HG03342 (cell line): ENCODE data around the gene LKAAEAR1.

Experiments used
- ATAC-seq: cut with Tn5 transposase; IDR thresholded peaks from one replicate; pipeline ENCODE4 v1.9.1; 2021; ENCODE audit warnings: mild to moderate bottlenecking, moderate library complexity; ENCODE audit not compliant: unreplicated experiment

Gene LKAAEAR1

DNA sequence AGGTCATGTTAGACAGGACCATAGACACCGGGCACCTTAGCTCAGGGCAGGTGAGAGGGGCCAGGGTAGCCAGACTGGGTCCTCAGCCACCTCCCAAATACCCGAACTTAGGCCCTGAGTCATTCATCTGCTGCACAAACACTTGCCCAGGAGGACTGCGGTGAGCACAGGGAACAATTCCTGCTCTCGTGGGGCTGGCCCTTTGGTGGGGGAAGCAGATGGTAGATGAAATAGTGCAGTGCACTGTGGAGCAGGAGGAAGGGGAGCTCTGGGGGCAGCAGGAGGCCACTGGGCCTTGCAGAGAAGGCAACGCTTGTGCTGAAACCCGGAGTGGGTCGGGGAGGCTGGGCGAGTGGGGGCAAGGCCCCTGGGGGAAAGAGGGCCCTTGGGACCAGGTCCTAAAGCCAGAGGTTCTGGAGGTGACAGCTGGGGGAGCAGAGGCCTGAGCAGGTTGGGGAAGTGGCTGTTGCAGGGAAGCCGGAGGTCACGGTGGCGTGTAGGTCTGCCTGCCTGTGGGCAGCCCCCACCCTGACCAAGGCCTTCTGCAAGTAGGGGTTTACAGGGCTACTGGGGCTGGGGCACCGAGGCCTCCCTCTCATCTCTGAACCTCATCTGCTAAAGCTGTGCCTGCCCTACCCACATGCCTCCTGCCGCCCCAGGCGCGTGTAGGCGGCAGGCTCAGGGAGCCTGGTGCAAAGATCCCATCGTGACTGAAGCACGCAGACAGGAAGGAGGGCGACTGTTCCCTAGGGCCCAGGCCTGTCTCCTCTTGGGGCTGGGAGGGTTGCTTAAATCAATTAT is 27.8 kb upstream of the LKAAEAR1 start:
- ATAC-seq = no peak

DNA sequence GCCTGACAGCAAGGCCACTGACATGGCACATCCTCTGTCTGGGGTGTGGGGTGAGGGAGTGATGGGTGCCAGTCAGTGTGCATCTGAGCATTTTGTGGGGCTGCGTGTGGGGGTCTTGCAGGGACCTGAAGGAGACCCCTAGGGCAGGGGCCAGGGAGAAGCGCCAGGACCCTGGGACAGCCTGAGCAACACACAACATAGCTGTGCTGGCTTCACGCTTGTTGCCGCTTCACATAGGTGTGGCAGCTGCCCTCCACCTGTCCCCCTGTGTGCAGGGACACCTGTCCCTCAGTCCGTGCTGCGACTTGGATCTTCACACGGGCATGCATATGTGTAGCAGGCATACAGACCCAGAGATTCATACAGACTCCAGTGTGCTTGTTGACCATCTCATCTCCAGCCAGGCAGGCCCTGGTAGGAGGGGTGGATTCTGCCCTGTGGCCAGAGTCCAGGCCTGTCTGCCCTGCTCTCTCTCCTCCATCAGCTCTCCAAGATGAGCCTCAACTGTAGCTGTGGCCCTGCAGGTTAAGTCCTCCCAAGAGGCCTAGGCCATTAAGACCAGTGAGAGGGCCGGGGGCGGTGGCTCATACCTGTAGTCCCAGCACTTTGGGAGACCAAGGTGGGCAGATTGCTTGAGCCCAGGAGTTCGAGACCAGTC is 26.3 kb upstream of the LKAAEAR1 start:
- ATAC-seq = no peak

DNA sequence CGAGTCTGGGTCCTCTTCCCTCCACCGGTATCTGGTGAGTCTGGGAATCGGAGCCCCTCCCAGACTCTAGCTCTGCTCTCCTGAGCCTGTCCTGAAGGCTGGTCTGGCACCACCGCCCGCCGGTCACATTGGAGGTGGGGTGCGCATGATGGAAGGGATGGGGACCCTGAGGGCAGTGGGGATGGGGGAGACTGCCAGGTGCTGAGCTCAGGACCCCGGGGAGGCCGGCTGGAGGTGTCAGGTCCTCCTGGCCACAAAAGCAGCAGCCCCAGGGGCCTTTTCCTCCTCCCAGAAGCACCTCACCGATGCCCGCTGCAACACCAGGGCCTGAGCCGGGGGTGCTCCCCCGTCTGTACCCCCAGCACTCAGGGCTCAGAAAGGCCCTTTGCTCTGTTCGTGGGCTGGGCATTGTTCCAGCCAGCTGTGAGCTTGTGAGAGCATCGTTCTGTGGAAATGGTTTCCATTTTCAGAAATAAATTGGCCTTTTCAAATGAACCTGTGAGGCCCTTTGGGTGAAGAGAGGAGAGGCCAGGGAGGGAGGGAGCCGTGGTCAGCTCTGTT is 25.7 kb upstream of the LKAAEAR1 start:
- no peak for ATAC-seq

DNA sequence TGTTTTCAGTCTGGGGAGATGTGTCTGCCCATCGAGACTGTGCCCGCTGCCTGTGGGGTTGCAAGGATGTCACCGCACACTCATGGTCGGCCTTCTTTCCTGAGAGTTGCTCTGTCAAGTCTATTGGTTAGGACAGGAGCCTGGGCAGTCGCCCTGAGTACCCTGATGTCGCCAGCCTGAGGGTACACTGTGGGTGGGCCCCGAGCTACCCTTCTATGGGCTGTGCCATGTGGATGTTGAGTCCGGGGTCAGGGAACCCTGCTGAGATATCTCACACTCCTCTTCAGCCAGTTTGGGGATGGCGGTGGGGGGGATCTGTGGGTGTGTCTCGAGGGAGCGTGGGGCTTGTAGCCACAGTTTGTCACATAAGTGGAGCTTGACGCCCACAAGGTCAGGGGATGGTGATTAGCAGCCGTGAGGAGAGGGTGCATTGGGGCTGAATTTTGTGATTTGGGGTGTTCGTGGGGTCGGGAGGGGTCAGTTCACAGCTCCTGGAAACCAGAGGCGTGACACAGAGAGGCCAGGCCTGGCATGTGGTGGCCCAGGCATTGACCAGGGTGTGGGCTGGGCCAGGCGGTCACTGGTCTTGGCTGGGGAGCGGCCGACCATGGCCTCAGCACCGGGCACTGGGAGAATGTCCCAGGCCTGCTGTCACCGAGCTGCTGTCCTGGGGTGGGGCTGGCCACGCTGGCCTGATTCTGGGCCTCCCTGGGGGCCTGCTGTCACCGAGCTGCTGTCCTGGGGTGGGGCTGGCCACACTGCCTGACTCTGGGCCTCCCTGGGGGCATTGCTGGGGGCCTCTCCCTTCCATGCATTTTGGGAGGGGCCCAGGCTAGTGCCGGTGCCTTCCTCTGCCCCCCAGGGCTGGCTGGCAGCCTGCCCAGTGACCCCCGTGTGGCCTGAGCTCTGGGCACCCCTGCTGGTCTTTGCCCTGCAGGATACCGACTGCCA is 24.8 kb upstream of the LKAAEAR1 start:
- no peak for ATAC-seq

DNA sequence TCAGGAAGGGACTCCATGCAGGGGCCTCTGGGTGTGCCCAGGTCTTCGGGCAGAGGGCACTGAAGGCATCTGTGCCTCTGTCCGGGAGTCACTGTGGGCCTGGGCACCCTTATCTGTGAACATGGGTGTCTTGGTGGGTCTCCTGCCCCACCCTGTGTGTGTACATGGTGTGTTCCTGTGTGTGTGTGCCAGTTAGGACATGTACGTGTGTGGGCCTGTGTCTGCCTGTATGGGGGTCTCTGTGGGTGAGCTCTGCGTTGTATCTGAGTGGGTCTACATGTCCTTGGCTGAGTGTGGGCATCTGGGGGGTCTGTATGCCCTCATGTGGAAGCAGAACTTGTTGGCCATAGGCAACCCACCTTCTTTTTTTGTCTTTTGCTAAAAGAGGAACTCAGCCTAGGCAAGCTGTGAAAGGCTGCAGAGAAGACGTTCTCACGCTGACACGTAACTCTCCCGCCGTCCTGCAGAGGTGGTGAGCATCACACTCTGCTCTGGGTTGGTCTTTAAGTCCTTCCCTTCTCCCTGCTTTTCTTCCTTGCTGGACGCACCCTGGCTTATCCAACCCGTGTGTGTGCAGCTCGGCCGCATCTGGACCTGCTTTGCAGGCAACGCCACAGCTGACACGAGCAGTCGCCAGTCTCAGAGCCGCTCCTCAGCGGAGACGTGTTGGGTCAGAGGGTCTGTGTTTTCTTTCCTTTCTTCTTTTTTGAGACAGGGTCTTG is 23.7 kb upstream of the LKAAEAR1 start:
- ATAC-seq = no peak

DNA sequence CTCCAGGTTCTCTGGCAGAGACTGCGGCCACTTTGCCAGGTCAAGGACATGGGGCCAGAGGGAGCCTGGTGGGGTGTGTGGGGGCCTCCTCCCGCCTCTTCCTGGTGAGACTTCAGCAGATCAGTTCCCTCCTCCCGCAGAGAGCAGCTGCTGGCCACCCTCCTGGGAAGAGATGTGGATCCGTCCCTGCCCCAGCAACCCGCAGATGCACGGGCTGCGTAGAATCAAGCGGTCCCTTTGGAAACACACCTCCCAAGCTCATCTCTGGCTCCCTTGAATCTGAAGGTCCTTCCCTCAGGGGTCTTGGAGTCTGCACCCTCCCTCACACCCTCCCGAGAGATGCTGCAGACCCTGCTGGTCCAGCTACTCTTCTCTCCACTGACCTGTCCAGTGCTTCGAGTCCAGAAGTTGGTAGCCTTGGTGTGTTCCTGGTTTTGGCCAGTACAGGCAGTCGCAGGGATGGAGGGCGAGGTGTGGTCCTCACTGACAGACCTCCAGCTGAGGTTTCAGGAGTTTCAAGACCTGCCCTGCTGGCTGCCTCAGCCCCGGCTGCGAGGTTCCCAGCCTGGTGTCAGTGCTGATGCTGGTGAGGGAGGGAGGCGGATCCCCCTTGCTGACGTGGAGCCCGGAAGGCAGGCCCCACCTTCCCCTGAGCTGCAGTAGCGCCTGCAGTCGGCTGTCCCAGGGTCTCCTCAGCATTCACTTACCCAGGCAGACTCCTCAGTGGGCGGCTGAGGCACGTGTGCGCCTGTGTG is 23.0 kb upstream of the LKAAEAR1 start, which contains the start of gene NPBWR2:
Gene NPBWR2, minus strand, starts transcription at position 585 of the 755 bp plus-strand sequence. CDS start 734 bp downstream, outside the sequence.
- ATAC-seq = no peak

DNA sequence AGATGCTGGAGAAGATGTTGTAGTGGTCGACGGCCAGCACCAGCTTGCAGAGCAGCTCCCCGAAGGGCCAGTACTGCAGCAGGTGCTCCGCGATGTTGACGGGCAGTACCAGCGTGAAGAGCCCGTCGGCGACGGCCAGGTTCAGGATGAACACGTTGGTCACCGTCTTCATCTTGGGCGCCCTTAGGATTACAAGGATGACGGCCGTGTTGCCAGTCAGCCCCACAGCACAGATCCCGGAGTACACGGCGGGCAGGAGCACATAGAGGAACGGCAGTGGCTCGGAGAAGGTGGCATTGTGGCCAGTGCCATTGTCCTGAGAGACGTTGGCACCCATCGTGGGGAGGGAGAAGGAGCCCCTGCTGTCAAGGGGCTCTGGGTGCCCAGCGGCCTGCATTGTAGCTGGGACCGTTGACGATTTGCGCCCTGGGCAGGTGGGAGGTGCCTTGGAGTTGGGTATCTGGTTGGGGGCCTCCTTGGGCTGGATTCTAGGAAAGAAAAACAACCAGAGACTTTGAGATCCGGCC is 22.3 kb upstream of the LKAAEAR1 start:
- no peak for ATAC-seq

DNA sequence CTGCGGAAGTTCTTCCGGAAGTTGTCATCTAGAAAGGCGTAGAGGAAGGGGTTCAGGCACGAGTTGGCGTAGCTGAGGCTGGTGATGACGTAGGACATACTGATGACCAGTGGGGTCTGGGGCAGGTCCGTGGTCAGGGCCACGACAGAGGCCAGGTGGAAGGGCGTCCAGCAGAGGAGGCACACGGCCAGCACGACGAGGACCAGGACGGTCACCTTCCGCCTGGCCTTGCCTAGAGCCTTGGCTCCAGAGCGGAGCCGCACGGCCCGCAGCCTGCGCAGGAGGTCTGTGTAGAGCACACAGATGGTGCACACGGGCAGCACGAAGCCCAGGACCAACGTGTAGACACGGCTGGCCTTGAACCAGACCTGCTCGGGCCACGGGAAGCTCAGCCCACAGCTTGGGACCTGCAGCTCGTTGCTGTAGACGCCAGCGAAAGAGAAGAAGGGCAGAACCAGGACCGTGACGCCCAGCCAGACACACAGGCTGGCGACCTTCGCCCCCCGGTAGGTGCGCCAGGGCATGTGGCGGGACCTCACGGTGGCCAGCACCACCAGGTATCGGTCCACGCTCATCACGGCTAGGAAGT is 21.7 kb upstream of the LKAAEAR1 start:
- ATAC-seq = no peak

DNA sequence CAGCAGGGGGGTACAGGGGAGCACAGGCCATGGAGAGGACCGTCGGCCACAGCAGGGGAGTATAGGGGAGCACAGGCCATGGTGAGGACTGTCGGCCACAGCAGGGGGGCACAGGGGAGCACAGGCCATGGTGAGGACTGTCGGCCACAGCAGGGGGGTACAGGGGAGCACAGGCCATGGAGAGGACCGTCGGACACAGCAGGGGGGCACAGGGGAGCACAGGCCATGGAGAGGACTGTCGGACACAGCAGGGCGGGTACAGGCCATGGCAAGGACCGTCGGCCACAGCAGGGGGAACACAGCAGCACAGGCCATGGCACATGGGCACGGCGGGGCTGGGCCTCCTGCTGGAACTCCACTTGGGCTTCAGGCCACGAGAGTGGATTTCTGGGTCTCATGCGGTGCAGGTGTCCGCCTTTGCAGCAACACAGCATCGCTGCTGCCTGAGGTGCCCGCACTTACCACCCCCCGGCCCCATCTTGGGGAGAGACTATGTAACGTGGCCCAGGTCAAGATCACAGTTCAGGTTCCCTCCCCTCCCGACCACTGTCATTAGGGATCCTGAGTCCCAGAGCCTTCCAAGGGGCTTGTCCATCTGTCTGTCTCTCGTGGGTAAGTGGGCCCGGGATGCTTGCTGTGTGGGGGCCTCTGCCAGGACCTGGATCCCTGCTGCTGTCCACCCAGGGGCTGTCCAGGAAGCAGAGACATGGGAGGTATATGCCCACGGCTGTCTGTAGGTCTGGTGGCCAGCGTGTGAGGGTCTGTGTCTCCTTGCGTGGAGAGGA is 20.7 kb upstream of the LKAAEAR1 start:
- no peak for ATAC-seq

DNA sequence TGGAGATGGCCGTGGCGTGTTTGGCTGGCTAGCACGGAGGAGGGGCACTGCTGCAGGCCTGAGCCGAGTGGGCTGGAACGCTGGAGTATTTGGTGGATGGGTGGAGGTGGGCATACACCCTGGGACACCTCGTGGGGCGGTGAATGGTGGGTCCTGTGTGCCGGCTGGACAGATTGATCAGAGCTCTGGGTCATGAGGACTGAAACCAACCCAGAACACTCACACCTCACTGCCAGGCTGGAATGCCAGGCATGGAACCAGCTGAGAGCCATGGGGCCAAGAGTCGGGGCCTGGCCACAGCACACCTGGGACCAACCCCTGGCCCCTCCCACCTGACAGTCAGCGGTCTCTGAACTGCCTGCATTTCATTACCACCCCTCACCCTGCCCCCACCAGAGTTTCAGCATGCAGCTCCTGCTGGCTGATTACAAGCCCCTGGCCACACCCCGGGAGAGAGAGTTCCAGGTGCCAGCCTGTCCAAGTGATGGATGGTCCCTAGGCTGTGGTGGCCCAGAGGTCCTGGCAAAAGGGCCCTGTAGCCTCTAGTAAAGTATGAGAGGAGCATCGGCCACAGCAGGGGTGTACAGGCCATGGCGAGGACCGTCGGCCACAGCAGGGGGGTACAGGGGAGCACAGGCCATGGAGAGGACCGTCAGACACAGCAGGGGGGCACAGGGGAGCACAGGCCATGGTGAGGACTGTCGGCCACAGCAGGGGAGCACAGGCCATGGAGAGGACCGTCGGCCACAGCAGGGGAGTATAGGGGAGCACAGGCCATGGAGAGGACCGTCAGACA is 19.9 kb upstream of the LKAAEAR1 start:
- no peak for ATAC-seq

DNA sequence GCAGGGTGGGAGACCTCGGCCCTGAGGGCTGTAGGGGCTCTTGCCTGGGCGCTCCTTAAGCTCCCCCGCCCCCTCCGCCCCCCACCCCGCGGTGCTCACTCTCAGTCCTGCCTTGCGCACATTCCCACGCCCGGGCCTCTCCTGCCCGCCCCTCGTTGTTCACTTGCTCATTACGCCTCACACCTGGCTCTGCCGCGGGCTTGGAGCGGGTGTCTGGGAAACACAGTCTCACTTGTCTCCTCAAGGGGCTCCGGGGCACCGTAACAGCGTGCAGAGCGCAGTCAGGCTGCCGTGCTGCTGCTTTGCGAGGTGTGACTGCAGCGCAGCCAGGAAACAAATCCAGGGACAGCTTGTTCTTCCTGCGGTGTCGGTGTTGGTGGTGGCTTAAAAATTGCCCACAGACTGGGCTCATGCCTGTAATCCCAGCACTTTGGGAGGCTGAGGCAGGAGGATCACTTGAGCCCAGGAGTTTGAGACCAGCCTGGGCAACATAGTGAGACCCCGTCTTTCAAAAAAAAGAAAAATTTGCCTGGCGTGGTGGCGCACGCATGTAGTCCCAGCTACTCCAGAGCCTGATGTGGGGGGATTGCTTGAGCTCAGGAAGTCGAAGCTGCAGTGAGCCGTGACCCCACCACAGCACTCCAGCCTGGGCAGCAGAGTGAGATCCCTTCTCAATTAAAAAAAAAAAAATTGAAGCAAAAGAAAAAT is 18.6 kb upstream of the LKAAEAR1 start:
- ATAC-seq = no peak

DNA sequence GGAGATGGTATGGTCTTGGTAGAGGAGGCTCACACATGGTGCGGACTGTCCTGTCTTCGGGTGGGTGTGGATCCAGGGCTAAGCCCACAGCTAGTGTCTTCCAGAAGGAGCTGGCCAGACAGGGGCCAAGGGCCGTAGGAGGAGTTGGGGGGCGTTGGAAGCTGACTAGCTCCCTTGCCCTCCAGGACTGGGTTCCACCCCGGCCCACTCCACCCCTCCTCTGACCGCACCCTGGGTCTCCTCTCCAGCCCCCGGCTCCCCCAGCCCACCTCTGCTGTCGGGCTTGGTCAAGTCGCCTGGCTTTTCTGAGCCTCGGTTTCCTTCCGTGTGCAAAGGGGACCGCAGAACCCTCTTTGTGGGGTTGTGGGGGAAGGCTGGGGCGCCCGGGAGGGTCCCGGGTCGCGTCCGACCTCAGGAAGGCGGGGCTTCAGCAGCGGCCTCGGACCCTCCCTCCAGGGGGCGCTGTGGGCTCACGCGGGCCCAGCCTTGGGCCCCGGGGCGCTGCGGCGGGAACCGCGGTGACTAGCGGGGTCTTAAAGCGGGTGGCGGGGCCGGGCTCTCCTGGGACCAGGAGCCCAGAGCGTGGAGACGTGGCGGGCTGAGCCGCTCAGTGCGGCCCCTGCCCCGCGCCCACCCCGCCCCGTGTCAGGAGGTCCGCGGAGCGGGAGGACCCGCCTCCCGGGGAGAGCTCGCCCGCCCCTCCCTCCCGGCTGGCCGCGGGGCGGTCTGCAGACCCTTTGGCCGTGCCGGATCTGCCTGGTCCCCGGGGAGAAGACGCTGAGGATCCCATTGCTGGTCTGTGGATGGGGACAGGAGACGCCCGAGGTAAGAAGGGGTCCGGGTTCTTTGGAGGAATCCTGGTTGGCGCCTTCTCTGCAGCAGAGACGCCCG is 17.8 kb upstream of the LKAAEAR1 start:
- no peak for ATAC-seq

DNA sequence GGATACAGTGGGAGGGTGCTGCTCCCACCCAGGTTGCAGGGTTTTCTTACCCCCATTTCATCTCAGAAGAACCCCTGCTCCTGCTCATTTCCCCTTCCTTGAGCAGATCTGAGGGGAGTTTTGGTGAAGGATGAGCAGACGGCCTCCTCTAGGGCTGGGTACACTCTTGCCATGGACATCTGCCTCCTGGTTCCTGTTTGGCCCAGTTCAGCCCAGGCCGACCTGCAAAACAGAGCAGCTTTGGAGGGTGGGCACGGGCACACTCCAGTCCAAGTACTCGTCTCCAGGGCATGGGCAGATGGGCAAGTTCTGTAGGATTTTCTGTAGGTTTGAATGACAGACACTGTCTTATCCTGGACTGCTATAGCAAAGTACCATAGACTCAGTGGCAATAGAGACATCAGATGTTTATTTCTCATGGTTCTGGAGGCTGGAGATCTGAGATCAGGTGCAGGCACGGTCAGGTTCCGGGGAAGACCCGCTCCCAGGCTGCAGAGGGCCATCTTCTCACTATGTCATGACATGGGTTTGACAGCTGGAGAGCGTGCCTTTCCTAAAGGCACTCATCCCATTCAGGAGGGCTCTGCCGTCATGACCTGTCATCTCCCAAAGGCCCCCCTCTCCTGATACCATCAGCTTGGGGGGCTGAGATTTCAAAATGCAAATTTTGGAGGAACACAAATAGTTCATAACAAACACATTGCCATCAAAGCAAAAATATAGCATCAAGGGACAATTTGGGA is 16.9 kb upstream of the LKAAEAR1 start:
- no peak for ATAC-seq

DNA sequence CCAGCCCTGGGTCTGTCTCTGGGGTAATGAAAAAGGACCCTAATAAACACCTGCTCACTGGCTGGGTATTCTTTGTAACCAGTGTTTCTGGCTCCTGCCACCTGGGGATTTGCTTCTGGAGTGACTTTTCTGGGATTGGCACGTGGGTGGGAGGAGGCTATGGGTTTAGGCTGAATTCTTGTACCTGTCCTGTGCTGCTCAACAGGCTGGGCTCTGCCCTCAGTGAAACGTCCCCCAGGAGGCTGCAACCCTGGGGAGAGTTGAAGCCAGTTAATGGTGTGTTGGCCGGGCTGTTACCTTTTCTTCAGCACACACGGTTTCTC is 16.3 kb upstream of the LKAAEAR1 start:
- no peak for ATAC-seq

DNA sequence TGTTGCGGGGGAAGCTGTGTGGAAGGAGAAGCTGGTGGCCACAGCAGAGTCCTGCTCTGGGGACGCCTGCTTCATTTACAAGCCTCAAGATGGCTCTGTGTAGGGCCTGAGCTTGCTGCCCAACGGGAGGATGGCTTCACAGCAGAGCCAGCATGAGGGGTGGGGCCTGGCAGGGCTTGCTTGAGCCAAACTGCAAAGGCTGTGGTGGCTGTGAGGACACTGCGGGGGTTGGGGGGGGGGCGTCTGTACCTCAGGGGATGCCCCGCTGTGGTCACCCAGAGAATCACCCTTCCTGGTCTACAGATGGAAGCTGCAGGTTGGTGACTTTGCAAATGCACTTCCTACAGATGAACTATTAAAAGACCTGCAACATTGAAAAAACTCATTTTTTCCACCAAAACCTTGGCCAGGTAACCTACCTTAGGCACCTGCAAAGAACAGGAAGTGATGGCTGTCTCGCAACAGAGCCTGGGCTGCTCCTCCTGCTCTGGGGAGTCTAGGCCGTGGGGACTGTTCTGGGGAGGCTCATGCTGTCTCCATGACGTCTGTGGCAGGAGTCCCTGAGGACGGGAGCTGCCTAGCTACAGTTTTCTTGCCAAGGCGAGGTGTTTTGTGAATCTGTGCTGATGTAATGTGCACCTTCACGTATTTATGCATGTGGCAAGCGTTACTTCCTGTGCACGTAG is 15.8 kb upstream of the LKAAEAR1 start:
- no peak for ATAC-seq
